A673 (cell line): ENCODE results near the gene NPHP4. TPM values are rescaled to one million over a fixed set of nuclear protein-coding genes. Genes with fewer than 3 reads are reported as not detected.

Experiments used
- BruUV-seq: library from RNA; stranded (reverse); fragments of 400-500 nt; replicated peaks from 2 replicates; lab custom pipeline; 2021; lab: Mats Ljungman, UMichigan
- CTCF ChIA-PET: fragments of 300-600 bp; sonication (Branson Sonifier 250); formaldehyde crosslinking; loops from one replicate; lab custom pipeline; 2022; ENCODE audit warnings: antibody characterized with exemption; lab: Charles Lee
- POLR2A ChIA-PET: fragments of 300-600 bp; sonication (Branson Sonifier 250); formaldehyde crosslinking; loops from one replicate; lab custom pipeline; 2022; ENCODE audit warnings: antibody characterized with exemption; ENCODE audit not compliant: low non-redundant PET; lab: Charles Lee
- DNase-seq: peaks from one replicate; pipeline ENCODE4 v3.0.0-alpha.2; 2015; ENCODE audit warnings: low spot score
- H3K27ac ChIP-seq: fragments of 200-600 bp; sonication (generic); 2 replicates; pipeline ENCODE4 v1.5.1; 2016; ENCODE audit warnings: mixed run types, low read depth, mild to moderate bottlenecking, mixed read lengths, antibody characterized with exemption, low read length; ENCODE audit not compliant: poor library complexity, severe bottlenecking
- H3K27me3 ChIP-seq: fragments of 200-600 bp; sonication (generic); replicated peaks from 2 replicates; pipeline ENCODE4 v1.6.1; 2017; ENCODE audit warnings: mixed run types, low read depth, mild to moderate bottlenecking, mixed read lengths, antibody characterized with exemption, low read length; ENCODE audit not compliant: insufficient read depth, poor library complexity
- H3K36me3 ChIP-seq: fragments of 200-600 bp; sonication (generic); 2 replicates; pipeline ENCODE4 v1.6.1; 2016; ENCODE audit warnings: mixed run types, mild to moderate bottlenecking, mixed read lengths, antibody characterized with exemption, low read length; ENCODE audit not compliant: insufficient read depth, poor library complexity, severe bottlenecking
- H3K4me1 ChIP-seq: fragments of 200-600 bp; sonication (generic); 2 replicates; pipeline ENCODE4 v1.6.1; 2017; ENCODE audit warnings: mixed run types, mild to moderate bottlenecking, mixed read lengths, antibody characterized with exemption, low read length; ENCODE audit not compliant: insufficient read depth, poor library complexity, severe bottlenecking
- H3K4me3 ChIP-seq: fragments of 200-600 bp; sonication (generic); 2 replicates; pipeline ENCODE4 v1.5.1; 2016; ENCODE audit warnings: low read depth, mixed run types, mild to moderate bottlenecking, mixed read lengths, low read length; ENCODE audit not compliant: poor library complexity, severe bottlenecking
- H3K9me3 ChIP-seq: fragments of 200-600 bp; sonication (generic); 2 replicates; pipeline ENCODE4 v1.6.1; 2016; ENCODE audit warnings: mixed run types, low read depth, mild to moderate bottlenecking, mixed read lengths, antibody characterized with exemption, low read length; ENCODE audit not compliant: poor library complexity, severe bottlenecking
- EZH2 ChIP-seq: fragments of 200-600 bp; sonication (generic); IDR thresholded peaks from 2 replicates; pipeline ENCODE4 v1.6.1; 2017; ENCODE audit warnings: borderline replicate concordance, low read depth, mild to moderate bottlenecking, mixed read lengths, antibody characterized with exemption, low read length; ENCODE audit not compliant: poor library complexity, severe bottlenecking
- intact Hi-C: fragments of 100-400 bp; cut with micrococcal nuclease; formaldehyde crosslinking; loops from one replicate; pipeline ENCODE4 v1.10.0; 2022; ENCODE audit not compliant: unreplicated experiment
- total RNA-seq: library from RNA; stranded (reverse); gene quantifications from 2 replicates; pipeline ENCODE4 v1.2.3, GENCODE V29; 2021
- TF ChIP-seq, protein P1 (sequence below): fragments of 300-800, 200-600 bp; sonication (generic); conservative IDR thresholded peaks from 2 replicates; pipeline ENCODE4 v1.5.1; 2017; ENCODE audit warnings: low read depth, mild to moderate bottlenecking, antibody characterized with exemption, low read length, moderate library complexity, mixed read lengths

NPHP4 gene
- total RNA-seq, 1 experiment from 2014 or later = 27.6 TPM

DNA sequence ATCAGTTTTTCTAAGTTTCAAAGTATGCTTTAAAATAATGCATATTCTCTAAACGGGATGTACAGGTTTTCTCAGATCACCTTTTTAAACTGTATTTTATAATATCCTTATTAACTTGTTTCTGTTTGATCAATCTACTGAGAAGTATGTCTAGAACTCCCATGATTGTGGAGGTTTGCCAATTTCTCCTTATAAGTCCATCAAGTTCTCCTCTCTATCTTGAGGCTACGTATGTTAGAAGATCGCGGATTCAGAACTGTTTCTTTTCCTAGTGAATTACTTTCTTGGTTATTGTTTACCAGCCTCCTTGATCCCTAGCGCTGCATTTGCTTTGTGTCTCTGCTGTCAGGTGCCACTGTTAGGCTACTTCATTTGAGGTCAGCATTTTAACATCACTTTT, 89.2 kb downstream of the NPHP4 start:
- TF ChIP-seq EZH2 = no peak
- TF ChIP-seq, protein P1, sequence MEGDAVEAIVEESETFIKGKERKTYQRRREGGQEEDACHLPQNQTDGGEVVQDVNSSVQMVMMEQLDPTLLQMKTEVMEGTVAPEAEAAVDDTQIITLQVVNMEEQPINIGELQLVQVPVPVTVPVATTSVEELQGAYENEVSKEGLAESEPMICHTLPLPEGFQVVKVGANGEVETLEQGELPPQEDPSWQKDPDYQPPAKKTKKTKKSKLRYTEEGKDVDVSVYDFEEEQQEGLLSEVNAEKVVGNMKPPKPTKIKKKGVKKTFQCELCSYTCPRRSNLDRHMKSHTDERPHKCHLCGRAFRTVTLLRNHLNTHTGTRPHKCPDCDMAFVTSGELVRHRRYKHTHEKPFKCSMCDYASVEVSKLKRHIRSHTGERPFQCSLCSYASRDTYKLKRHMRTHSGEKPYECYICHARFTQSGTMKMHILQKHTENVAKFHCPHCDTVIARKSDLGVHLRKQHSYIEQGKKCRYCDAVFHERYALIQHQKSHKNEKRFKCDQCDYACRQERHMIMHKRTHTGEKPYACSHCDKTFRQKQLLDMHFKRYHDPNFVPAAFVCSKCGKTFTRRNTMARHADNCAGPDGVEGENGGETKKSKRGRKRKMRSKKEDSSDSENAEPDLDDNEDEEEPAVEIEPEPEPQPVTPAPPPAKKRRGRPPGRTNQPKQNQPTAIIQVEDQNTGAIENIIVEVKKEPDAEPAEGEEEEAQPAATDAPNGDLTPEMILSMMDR = no peak
- no TSS peak for BruUV-seq
- Histone ChIP-seq H3K4me1 (peaks cover 8% of the 10 kb centered on the region), H3K9me3 (no peaks in the 10 kb centered on the region), H3K27ac (no peak overlapping the region), H3K27me3 (no peaks in the 10 kb centered on the region), H3K36me3 (peaks cover 13% of the 10 kb centered on the region), H3K4me3 (no peak overlapping the region)
- ChIA-PET POLR2A (no interaction called here), CTCF (no interaction called here)
- intact Hi-C loops = no loop called here
- DNase-seq = no peak

DNA sequence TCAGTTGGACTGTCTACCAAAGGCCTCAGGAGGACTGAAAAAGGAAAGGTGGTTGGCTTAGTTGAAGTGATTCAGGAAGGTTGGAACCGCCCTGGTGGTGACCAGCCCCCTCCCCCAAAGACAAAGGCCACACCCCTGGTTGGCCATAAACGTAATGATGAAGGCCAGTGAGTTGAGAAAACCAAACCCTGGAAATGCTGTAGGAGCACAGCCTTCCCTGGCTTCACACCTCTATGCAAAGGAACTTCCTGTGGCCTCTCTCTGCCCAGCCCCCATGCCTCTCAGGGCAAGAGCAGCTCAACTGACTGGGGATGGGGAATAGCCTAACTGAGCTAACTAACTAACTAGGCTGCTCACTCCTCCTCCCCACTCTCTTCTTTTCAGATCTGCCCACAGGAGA, 90.4 kb downstream of the NPHP4 start:
- no peaks in the 10 kb centered on the region for H3K4me1 ChIP-seq
- CTCF ChIA-PET = no interaction called here
- no peak overlapping the region for H3K27ac ChIP-seq
- peaks cover 13% of the 10 kb centered on the region for H3K36me3 ChIP-seq
- DNase-seq = no peak
- intact Hi-C loops = no loop called here
- POLR2A ChIA-PET = no interaction called here
- no TSS peak for BruUV-seq
- no peaks in the 10 kb centered on the region for H3K9me3 ChIP-seq
- no peaks in the 10 kb centered on the region for H3K27me3 ChIP-seq
- TF ChIP-seq EZH2 = no peak
- TF ChIP-seq, protein P1 = no peak
- H3K4me3 ChIP-seq = no peak overlapping the region

DNA sequence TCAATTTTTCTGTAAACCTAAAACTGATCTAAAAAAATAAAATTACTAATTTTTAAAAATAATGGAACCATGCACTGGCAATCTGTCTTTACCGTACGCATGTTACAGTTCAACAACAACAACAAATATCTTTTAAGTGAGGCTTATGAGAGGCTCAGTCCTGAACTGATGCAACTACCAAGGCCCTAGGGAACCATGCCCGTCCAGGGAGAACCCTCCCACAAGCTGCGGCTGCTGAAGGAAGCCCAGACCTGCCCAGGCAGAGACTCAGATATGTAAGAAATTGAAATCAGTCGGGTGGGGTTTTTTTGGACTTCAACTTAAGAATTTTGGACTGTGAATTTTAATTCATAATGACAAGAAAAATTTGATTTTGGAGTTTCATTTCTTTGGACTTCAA, 91.1 kb downstream of the NPHP4 start:
- peaks cover 5% of the 10 kb centered on the region for H3K4me1 ChIP-seq
- H3K27ac ChIP-seq = no peak overlapping the region
- no peaks in the 10 kb centered on the region for H3K27me3 ChIP-seq
- no peak for DNase-seq
- BruUV-seq = no TSS peak
- intact Hi-C loops = no loop called here
- POLR2A ChIA-PET = no interaction called here
- peaks cover 13% of the 10 kb centered on the region for H3K36me3 ChIP-seq
- H3K9me3 ChIP-seq = no peaks in the 10 kb centered on the region
- TF ChIP-seq EZH2 = no peak
- TF ChIP-seq, protein P1 = no peak
- no peak overlapping the region for H3K4me3 ChIP-seq
- CTCF ChIA-PET = no interaction called here
